HCT116 (cell line): ENCODE results near the gene CD34. TPM values are rescaled to one million over a fixed set of nuclear protein-coding genes. Genes with fewer than 3 reads are reported as not detected.

ENCODE experiments used
- ATAC-seq: fragments of 200-7000 bp; cut with Tn5 transposase; 2 replicates; pipeline ENCODE4 v1.9.1; 2020; ENCODE audit warnings: mild to moderate bottlenecking, moderate library complexity
- BruUV-seq: library from RNA; stranded (reverse); fragments of 400-500 nt; replicated peaks from 2 replicates; lab custom pipeline; 2021; lab: Mats Ljungman, UMichigan
- CTCF ChIA-PET: fragments of 300-600 bp; sonication (Branson Sonifier 250); formaldehyde crosslinking; loops from one replicate; lab custom pipeline; 2021; ENCODE audit warnings: antibody characterized with exemption; lab: Charles Lee
- POLR2A ChIA-PET: fragments of 300-600, 350-600 bp; sonication (Branson Sonifier 250); formaldehyde crosslinking; loops from one replicate; lab custom pipeline; 2021; ENCODE audit warnings: antibody characterized with exemption; lab: Charles Lee
- RAD21 ChIA-PET, 2 experiments: fragments of 300-600 bp; sonication (Branson Sonifier 250); formaldehyde crosslinking; loops; one replicate each; lab custom pipeline; 2023; ENCODE audit warnings: low total read pairs in 2 of 2; ENCODE audit not compliant: uncharacterized antibody in 2 of 2, unreplicated experiment in 2 of 2, low non-redundant PET in 1 of 2; lab: Charles Lee
- DNase-seq: peaks from one replicate; pipeline ENCODE4 v3.0.0-alpha.2; 2010; ENCODE audit warnings: low read depth, low spot score
- H2AFZ ChIP-seq: fragments of 200-600 bp; shearing (Covaris generic), sonication (generic); 2 replicates; pipeline ENCODE4 v1.6.1; 2017; ENCODE audit warnings: low read depth, mixed run types, mixed read lengths, antibody characterized with exemption, low read length; ENCODE audit not compliant: poor library complexity, severe bottlenecking
- H3K27ac ChIP-seq: 2 replicates; pipeline ENCODE4 v1.5.1; 2012; ENCODE audit warnings: low read depth, low read length
- H3K27me3 ChIP-seq: fragments of 200-600 bp; sonication (generic); 2 replicates; pipeline ENCODE4 v1.6.1; 2016; ENCODE audit warnings: mixed run types, low read length, mixed read lengths; ENCODE audit not compliant: insufficient read depth
- H3K36me3 ChIP-seq, 2 experiments: fragments of 200-500 bp in 1 of 2; fragments of 200-600 bp in 1 of 2; sonication (Bioruptor generic) in 1 of 2; sonication (generic) in 1 of 2; 2 replicates each; pipeline versions ENCODE4 v1.5.1 to v1.6.1; 2014 to 2016; ENCODE audit warnings: low read length in 2 of 2, inconsistent platforms in 1 of 2, mixed read lengths in 1 of 2, mixed run types in 1 of 2; ENCODE audit not compliant: insufficient read depth in 2 of 2, control insufficient read depth in 1 of 2
- H3K4me1 ChIP-seq, 2 experiments: fragments of 200-600 bp in 1 of 2; sonication (generic) in 1 of 2; 2 replicates each; pipeline versions ENCODE4 v1.5.1 to v1.6.1; 2012 to 2017; ENCODE audit warnings: low read length in 2 of 2, inconsistent platforms in 1 of 2, mild to moderate bottlenecking in 1 of 2, mixed read lengths in 1 of 2, mixed run types in 1 of 2, moderate library complexity in 1 of 2; ENCODE audit not compliant: insufficient read depth in 2 of 2, control insufficient read depth in 1 of 2
- H3K4me2 ChIP-seq: fragments of 200-600 bp; sonication (generic); 2 replicates; pipeline ENCODE4 v1.6.1; 2017; ENCODE audit warnings: mixed run types, low read length, mixed read lengths
- H3K4me3 ChIP-seq, 2 experiments: fragments of 200-600 bp in 1 of 2; sonication (generic) in 1 of 2; replicated peaks in 1 of 2; 2 replicates each; pipeline ENCODE4 v1.5.1; 2011 to 2016; ENCODE audit warnings: low read length in 2 of 2, control low read depth in 1 of 2, low read depth in 1 of 2, mild to moderate bottlenecking in 1 of 2, mixed read lengths in 1 of 2, mixed run types in 1 of 2
- H3K79me2 ChIP-seq: fragments of 200-600 bp; sonication (generic); 2 replicates; pipeline ENCODE4 v1.6.1; 2017; ENCODE audit warnings: mild to moderate bottlenecking, mixed run types, low read length, moderate library complexity, mixed read lengths; ENCODE audit not compliant: insufficient read depth
- H3K9ac ChIP-seq: fragments of 200-600 bp; sonication (generic); 2 replicates; pipeline ENCODE4 v1.6.1; 2016; ENCODE audit warnings: low read length, mixed read lengths
- H3K9me2 ChIP-seq: fragments of 200-600 bp; sonication (generic), shearing (Covaris generic); 2 replicates; pipeline ENCODE4 v1.6.1; 2017; ENCODE audit warnings: mixed run types, mild to moderate bottlenecking, moderate library complexity; ENCODE audit not compliant: insufficient read depth
- H3K9me3 ChIP-seq, 2 experiments: fragments of 200-500 bp in 1 of 2; fragments of 200-600 bp in 1 of 2; sonication (Bioruptor generic) in 1 of 2; sonication (generic) in 1 of 2; 2 replicates each; pipeline ENCODE4 v1.6.1; 2014 to 2017; ENCODE audit warnings: low read length in 2 of 2, mixed read lengths in 2 of 2, inconsistent platforms in 1 of 2, low read depth in 1 of 2, mild to moderate bottlenecking in 1 of 2, mixed run types in 1 of 2, moderate library complexity in 1 of 2; ENCODE audit not compliant: control insufficient read depth in 1 of 2, insufficient read depth in 1 of 2
- H4K20me1 ChIP-seq: fragments of 200-600 bp; sonication (generic), shearing (Covaris generic); 2 replicates; pipeline ENCODE4 v1.6.1; 2017; ENCODE audit warnings: mixed run types, mild to moderate bottlenecking, moderate library complexity; ENCODE audit not compliant: insufficient read depth
- CBX3 ChIP-seq: IDR thresholded peaks from 2 replicates; pipeline ENCODE4 v1.6.1; 2012; ENCODE audit warnings: low read depth
- CEBPB ChIP-seq: IDR thresholded peaks from 2 replicates; pipeline ENCODE4 v1.6.1; 2012; ENCODE audit warnings: low read depth
- EGR1 ChIP-seq: IDR thresholded peaks from 2 replicates; pipeline ENCODE4 v1.6.1; 2012; ENCODE audit warnings: low read depth
- EZH2 ChIP-seq: fragments of 200-600 bp; sonication (generic); IDR thresholded peaks from 2 replicates; pipeline ENCODE4 v1.6.1; 2017; ENCODE audit warnings: antibody characterized with exemption, mixed run types
- EZH2phosphoT487 ChIP-seq: fragments of 200-600 bp; IDR thresholded peaks from 2 replicates; pipeline ENCODE4 v1.6.1; 2018; ENCODE audit warnings: antibody characterized with exemption, borderline replicate concordance
- FOSL1 ChIP-seq: IDR thresholded peaks from 2 replicates; pipeline ENCODE4 v1.6.1; 2012; ENCODE audit warnings: low read depth
- JUND ChIP-seq: IDR thresholded peaks from 2 replicates; pipeline ENCODE4 v1.6.1; 2012
- POLR2AphosphoS5 ChIP-seq: IDR thresholded peaks from 2 replicates; pipeline ENCODE4 v1.6.1; 2011; ENCODE audit warnings: mild to moderate bottlenecking, low read depth, low read length, moderate library complexity
- REST ChIP-seq: IDR thresholded peaks from 2 replicates; pipeline ENCODE4 v1.6.1; 2012; ENCODE audit warnings: low read depth
- SIN3A ChIP-seq: IDR thresholded peaks from 2 replicates; pipeline ENCODE4 v1.6.1; 2012; ENCODE audit warnings: low read depth
- SP1 ChIP-seq: IDR thresholded peaks from 2 replicates; pipeline ENCODE4 v1.6.1; 2012; ENCODE audit warnings: low read depth
- TCF7L2 ChIP-seq: IDR thresholded peaks from 2 replicates; pipeline ENCODE4 v1.7.0; 2011; ENCODE audit warnings: borderline replicate concordance, inconsistent platforms; ENCODE audit not compliant: insufficient read depth, insufficient read length; ENCODE audit errors: extremely low read depth
- YY1 ChIP-seq: IDR thresholded peaks from 2 replicates; pipeline ENCODE4 v1.6.1; 2011; ENCODE audit warnings: low read length, low read depth, moderate library complexity, mild to moderate bottlenecking; ENCODE audit not compliant: insufficient replicate concordance; ENCODE audit errors: extremely low read depth
- ZNF274 ChIP-seq: fragments of 200-500 bp; sonication (Bioruptor generic); IDR thresholded peaks from 2 replicates; pipeline ENCODE4 v1.6.1; 2014; ENCODE audit warnings: mild to moderate bottlenecking, low read depth, low read length, inconsistent platforms
- intact Hi-C: fragments of 100-400 bp; cut with micrococcal nuclease; formaldehyde crosslinking; loops from 2 replicates; pipeline ENCODE4 v1.10.0; 2022
- total RNA-seq: library from RNA; stranded (reverse); gene quantifications from one replicate; pipeline ENCODE4 v1.2.1, GENCODE V29; 2021; ENCODE audit not compliant: unreplicated experiment
- TF ChIP-seq, protein P1 (sequence below): IDR thresholded peaks from 2 replicates; pipeline ENCODE4 v1.6.1; 2012
- TF ChIP-seq, protein P2 (sequence below), 3 experiments: fragments of 200-600 bp in 1 of 3; sonication (generic) in 1 of 3; IDR thresholded peaks in 2 of 3; conservative IDR thresholded peaks in 1 of 3; 2 replicates each; pipeline ENCODE4 v1.5.1; 2012 to 2017; ENCODE audit warnings: low read depth in 2 of 3, low read length in 2 of 3, antibody characterized with exemption in 1 of 3, borderline replicate concordance in 1 of 3, control low read depth in 1 of 3, mild to moderate bottlenecking in 1 of 3, mixed read lengths in 1 of 3, mixed run types in 1 of 3, moderate library complexity in 1 of 3; ENCODE audit not compliant: insufficient read depth in 1 of 3
- TF ChIP-seq, protein P3 (sequence below): IDR thresholded peaks from 2 replicates; pipeline ENCODE4 v1.6.1; 2011; ENCODE audit warnings: mild to moderate bottlenecking, low read length, moderate library complexity; ENCODE audit not compliant: insufficient replicate concordance; ENCODE audit errors: extremely low read depth

The CD34 gene
- total RNA-seq, 1 experiment from 2014 or later, result 0.07 TPM

GRCh38 chr1:207949571-207950195, 38.8 kb upstream of the CD34 start:
- RAD21 ChIA-PET, result no interaction called here

More at GRCh38 chr1:207949571-207950195, 38.8 kb upstream of the CD34 start:
- peaks cover 20% of the 10 kb centered on the region; the same call in 1 of the 2 replicates for H3K27me3 ChIP-seq
- H2AFZ ChIP-seq, result no peak overlapping the region
- TF ChIP-seq SP1 (no peak), ZNF274 (no peak), CEBPB (no peak), YY1 (no peak), CBX3 (no peak), EZH2phosphoT487 (no peak), EGR1 (no peak), TCF7L2 (no peak), JUND (no peak), EZH2 (no peak), SIN3A (no peak), POLR2AphosphoS5 (no peak), REST (no peak), FOSL1 (no peak)
- TF ChIP-seq, protein P1, sequence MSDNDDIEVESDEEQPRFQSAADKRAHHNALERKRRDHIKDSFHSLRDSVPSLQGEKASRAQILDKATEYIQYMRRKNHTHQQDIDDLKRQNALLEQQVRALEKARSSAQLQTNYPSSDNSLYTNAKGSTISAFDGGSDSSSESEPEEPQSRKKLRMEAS, result no peak
- TF ChIP-seq, protein P2, sequence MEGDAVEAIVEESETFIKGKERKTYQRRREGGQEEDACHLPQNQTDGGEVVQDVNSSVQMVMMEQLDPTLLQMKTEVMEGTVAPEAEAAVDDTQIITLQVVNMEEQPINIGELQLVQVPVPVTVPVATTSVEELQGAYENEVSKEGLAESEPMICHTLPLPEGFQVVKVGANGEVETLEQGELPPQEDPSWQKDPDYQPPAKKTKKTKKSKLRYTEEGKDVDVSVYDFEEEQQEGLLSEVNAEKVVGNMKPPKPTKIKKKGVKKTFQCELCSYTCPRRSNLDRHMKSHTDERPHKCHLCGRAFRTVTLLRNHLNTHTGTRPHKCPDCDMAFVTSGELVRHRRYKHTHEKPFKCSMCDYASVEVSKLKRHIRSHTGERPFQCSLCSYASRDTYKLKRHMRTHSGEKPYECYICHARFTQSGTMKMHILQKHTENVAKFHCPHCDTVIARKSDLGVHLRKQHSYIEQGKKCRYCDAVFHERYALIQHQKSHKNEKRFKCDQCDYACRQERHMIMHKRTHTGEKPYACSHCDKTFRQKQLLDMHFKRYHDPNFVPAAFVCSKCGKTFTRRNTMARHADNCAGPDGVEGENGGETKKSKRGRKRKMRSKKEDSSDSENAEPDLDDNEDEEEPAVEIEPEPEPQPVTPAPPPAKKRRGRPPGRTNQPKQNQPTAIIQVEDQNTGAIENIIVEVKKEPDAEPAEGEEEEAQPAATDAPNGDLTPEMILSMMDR (IDR thresholded peaks at IDR 0.05 in 2 of 3, conservative IDR thresholded peaks at IDR 0.05 in 1 of 3; ENCODE audit: borderline replicate concordance in 1 of 3, insufficient read depth in 1 of 3, low read depth in 2 of 3, low read length in 2 of 3), result no peak
- TF ChIP-seq, protein P3, sequence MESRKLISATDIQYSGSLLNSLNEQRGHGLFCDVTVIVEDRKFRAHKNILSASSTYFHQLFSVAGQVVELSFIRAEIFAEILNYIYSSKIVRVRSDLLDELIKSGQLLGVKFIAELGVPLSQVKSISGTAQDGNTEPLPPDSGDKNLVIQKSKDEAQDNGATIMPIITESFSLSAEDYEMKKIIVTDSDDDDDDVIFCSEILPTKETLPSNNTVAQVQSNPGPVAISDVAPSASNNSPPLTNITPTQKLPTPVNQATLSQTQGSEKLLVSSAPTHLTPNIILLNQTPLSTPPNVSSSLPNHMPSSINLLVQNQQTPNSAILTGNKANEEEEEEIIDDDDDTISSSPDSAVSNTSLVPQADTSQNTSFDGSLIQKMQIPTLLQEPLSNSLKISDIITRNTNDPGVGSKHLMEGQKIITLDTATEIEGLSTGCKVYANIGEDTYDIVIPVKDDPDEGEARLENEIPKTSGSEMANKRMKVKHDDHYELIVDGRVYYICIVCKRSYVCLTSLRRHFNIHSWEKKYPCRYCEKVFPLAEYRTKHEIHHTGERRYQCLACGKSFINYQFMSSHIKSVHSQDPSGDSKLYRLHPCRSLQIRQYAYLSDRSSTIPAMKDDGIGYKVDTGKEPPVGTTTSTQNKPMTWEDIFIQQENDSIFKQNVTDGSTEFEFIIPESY, result no peak
- TF ChIP-seq, all 23 proteins: peak for 0
- no TSS peak for BruUV-seq
- no peak for DNase-seq
- Histone ChIP-seq H3K4me3 (no peak overlapping the region), H3K4me1 (no peaks in the 10 kb centered on the region), H3K9ac (no peak overlapping the region), H3K79me2 (no peaks in the 10 kb centered on the region), H4K20me1 (no peaks in the 10 kb centered on the region), H3K4me2 (no peak overlapping the region), H3K9me2 (no peaks in the 10 kb centered on the region), H3K27ac (no peak overlapping the region), H3K36me3 (no peaks in the 10 kb centered on the region), H3K9me3 (no peaks in the 10 kb centered on the region)
- POLR2A ChIA-PET, result no interaction called here
- CTCF ChIA-PET, result interaction anchor here (1.4 kb wide), 1 partner anchor 14 kb away, joined by 4 read pairs; no protein-coding TSS in a partner anchor
- intact Hi-C loops, result no loop called here
- no peak for ATAC-seq
